Naive thymus-derived CD4-positive, alpha-beta T cell (primary cell): Measurements from ENCODE around the gene MSH5. TPM values are rescaled to one million over a fixed set of nuclear protein-coding genes. Genes with fewer than 3 reads are reported as not detected.

Experiments
- ATAC-seq: fragments of 150-1000 bp; cut with Tn5 transposase; 2 replicates; pipeline ENCODE4 v1.10.0; 2021; ENCODE audit warnings: mild to moderate bottlenecking, moderate library complexity
- CTCF ChIA-PET: fragments of 350-600 bp; sonication (Branson Sonifier 250); formaldehyde crosslinking; loops from one replicate; lab custom pipeline; 2021; ENCODE audit warnings: antibody characterized with exemption; lab: Charles Lee
- POLR2A ChIA-PET: fragments of 350-600 bp; sonication (Branson Sonifier 250); formaldehyde crosslinking; loops from one replicate; lab custom pipeline; 2021; ENCODE audit warnings: antibody characterized with exemption, inconsistent platforms; lab: Charles Lee
- DNase-seq, 9 donors: peaks; one replicate each; pipeline versions ENCODE4 v3.0.0 to v3.0.0-alpha.2; 2020 to 2022; ENCODE audit warnings: mixed read lengths in 1 of 9
- H3K27ac ChIP-seq: one replicate; pipeline ENCODE4 v1.7.0; 2013; ENCODE audit warnings: mild to moderate bottlenecking, low read depth, low read length, moderate library complexity
- H3K27me3 ChIP-seq, 2 donors: one replicate each; pipeline ENCODE4 v1.7.0; 2013; ENCODE audit warnings: low read length in 2 of 2, mild to moderate bottlenecking in 2 of 2, moderate library complexity in 2 of 2; ENCODE audit not compliant: control insufficient read depth in 2 of 2, insufficient read depth in 2 of 2
- H3K36me3 ChIP-seq, 3 experiments: 1 replicate in 2 of 3; 2 replicates in 1 of 3; pipeline ENCODE4 v1.7.0; 2013; ENCODE audit warnings: low read length in 3 of 3, mild to moderate bottlenecking in 3 of 3, moderate library complexity in 1 of 3; ENCODE audit not compliant: insufficient read depth in 3 of 3, control insufficient read depth in 2 of 3
- H3K4me1 ChIP-seq, 2 donors: one replicate each; pipeline ENCODE4 v1.7.0; 2013; ENCODE audit warnings: low read length in 2 of 2, mild to moderate bottlenecking in 2 of 2, moderate library complexity in 1 of 2; ENCODE audit not compliant: control insufficient read depth in 2 of 2, insufficient read depth in 2 of 2
- H3K4me3 ChIP-seq: 2 replicates; pipeline ENCODE4 v1.7.0; 2013; ENCODE audit warnings: mild to moderate bottlenecking, low read length
- H3K9me3 ChIP-seq, 3 experiments: 1 replicate in 2 of 3; 2 replicates in 1 of 3; pipeline ENCODE4 v1.7.0; 2013; ENCODE audit warnings: low read length in 3 of 3; ENCODE audit not compliant: control insufficient read depth in 2 of 3
- H3K27ac Mint-ChIP-seq, 9 donors: one replicate each; pipeline ENCODE4 v1.8.0; 2020 to 2022; ENCODE audit warnings: mixed read lengths in 9 of 9, mild to moderate bottlenecking in 8 of 9, moderate library complexity in 5 of 9, inconsistent platforms in 2 of 9
- H3K27me3 Mint-ChIP-seq, 5 donors: one replicate each; pipeline ENCODE4 v1.8.0; 2021 to 2022; ENCODE audit warnings: mixed read lengths in 5 of 5, mild to moderate bottlenecking in 1 of 5
- H3K36me3 Mint-ChIP-seq, 5 donors: one replicate each; pipeline ENCODE4 v1.8.0; 2020 to 2022; ENCODE audit warnings: mixed read lengths in 5 of 5, mild to moderate bottlenecking in 3 of 5, inconsistent platforms in 1 of 5
- H3K4me1 Mint-ChIP-seq, 7 donors: one replicate each; pipeline ENCODE4 v1.8.0; 2020 to 2022; ENCODE audit warnings: mixed read lengths in 7 of 7, mild to moderate bottlenecking in 3 of 7, inconsistent platforms in 1 of 7
- H3K4me3 Mint-ChIP-seq, 10 donors: one replicate each; pipeline ENCODE4 v1.8.0; 2020 to 2022; ENCODE audit warnings: mild to moderate bottlenecking in 10 of 10, mixed read lengths in 10 of 10, moderate library complexity in 6 of 10, inconsistent platforms in 2 of 10
- H3K9me3 Mint-ChIP-seq, 11 donors: one replicate each; pipeline ENCODE4 v1.8.0; 2020 to 2022; ENCODE audit warnings: mixed read lengths in 11 of 11, mild to moderate bottlenecking in 4 of 11, inconsistent platforms in 1 of 11, moderate library complexity in 1 of 11
- intact Hi-C, 2 donors: fragments of 100-400 bp; cut with micrococcal nuclease; formaldehyde crosslinking; loops; one replicate each; pipeline ENCODE4 v1.15.1; 2023
- polyA plus RNA-seq, 2 donors: library from polyadenylated mRNA; unstranded; fragments of 300-500 nt; fragmentation: Illumina TruSeq; gene quantifications; one replicate each; pipeline ENCODE4 v1.2.3, GENCODE V29; 2021
- total RNA-seq, 6 experiments: library from RNA in 5 of 6; stranded (reverse) in 5 of 6; gene quantifications; 1 replicate in 5 of 6; 2 replicates in 1 of 6; pipeline ENCODE4 v1.2.3 and lab custom pipeline; 2021 to 2026

The MSH5 gene
- total RNA-seq (10 to 100 TPM; 10.3 to 52.2 (median 11.4) TPM), polyA plus RNA-seq (1 to 10 TPM in 1 of 2 donors, under 1 TPM in 1; 0.51 to 2.6 TPM), total RNA-seq (lab: John Stamatoyannopoulos, UW) (0.81 reads per million)

DNA sequence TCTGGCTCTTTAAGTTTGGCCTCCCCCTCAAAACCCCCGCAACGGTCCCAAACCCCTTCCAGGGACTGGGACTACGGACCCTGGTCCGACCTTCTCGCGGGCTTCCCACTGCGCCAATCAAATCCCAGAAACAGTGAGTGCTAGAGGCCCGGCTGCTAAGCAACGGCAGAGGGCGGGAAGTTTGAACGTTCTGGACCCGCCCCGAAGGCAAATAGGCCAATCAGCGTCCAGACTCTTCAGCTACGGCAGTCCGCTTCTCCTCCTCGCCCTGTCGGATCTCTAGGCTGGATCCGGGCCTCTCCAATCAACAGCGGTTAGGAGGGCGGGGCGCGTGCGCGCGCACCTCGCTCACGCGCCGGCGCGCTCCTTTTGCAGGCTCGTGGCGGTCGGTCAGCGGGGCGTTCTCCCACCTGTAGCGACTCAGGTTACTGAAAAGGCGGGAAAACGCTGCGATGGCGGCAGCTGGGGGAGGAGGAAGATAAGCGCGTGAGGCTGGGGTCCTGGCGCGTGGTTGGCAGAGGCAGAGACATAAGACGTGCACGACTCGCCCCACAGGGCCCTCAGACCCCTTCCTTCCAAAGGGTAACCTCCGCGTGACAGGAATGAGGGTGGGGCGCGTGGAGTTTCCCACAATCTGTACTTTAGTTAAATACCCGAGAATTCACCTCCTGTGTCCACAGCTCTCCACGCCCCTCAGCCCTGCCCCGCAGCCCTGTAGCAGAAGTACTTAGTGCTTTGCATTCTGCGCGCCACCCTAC lies at the start of gene MSH5:
TSS of gene MSH5 (plus strand) at position 367 of the 758 bp plus-strand sequence. CDS start 462 bp downstream, outside the sequence.
- no peaks in the 10 kb centered on the region for H3K27me3 ChIP-seq
- DNase-seq (peak; percentile 82 to 97 (median 92)), ATAC-seq (peak; percentile 93)
- H3K27ac ChIP-seq: peak within 1 kb of the TSS; percentile 69
- no peaks in the 10 kb centered on the region for H3K27me3 Mint-ChIP-seq
- intact Hi-C loops: loop anchor here (1.0 to 10.0 kb wide), 18 partner anchors 37 to 1465 kb away; partner anchors contain the start of genes ABHD16A (in 2 of the 2), HSPA1B (in 2 of the 2), AGPAT1 (in 1 of the 2) and ATP6V1G2 (in 1 of the 2)
- POLR2A ChIA-PET: interaction anchor here (0.6 to 4.6 kb wide), 13 partner anchors 9 to 413 kb away, joined by 3 to 28 read pairs (median 3); partner anchors contain the start of genes BAG6, LSM2 and VARS1
- CTCF ChIA-PET: interaction anchor here (0.9 to 4.3 kb wide), 5 partner anchors 11 to 56 kb away, joined by 3 to 30 read pairs (median 5); partner anchors contain the start of genes DDAH2 and VARS1
- peaks cover 0 to 5% (median 0%) of the 10 kb centered on the region in 11 donors for H3K9me3 Mint-ChIP-seq
- H3K9me3 ChIP-seq: no peaks in the 10 kb centered on the region
- H3K4me1 ChIP-seq: peaks cover 32 to 33% of the 10 kb centered on the region in 2 donors
- H3K4me3 Mint-ChIP-seq: peak within 1 kb of the TSS; percentile 86 to 100 (median 98)
- peak within 1 kb of the TSS; percentile 68 for H3K4me3 ChIP-seq
- no peaks in the 10 kb centered on the region for H3K36me3 ChIP-seq
- peak within 1 kb of the TSS; percentile 83 to 94 (median 90) for H3K27ac Mint-ChIP-seq
- H3K4me1 Mint-ChIP-seq: peaks cover 41 to 69% (median 61%) of the 10 kb centered on the region in 7 donors
- peaks cover 0 to 26% (median 0%) of the 10 kb centered on the region in 5 donors for H3K36me3 Mint-ChIP-seq

GRCh38 chr6:31690231-31691077 lies 49.4 kb upstream of the MSH5 start:
- no peak overlapping the region for H3K27ac ChIP-seq
- DNase-seq (no peak), ATAC-seq (no peak)
- no peaks in the 10 kb centered on the region for H3K9me3 ChIP-seq
- Mint-ChIP-seq H3K27ac (peak overlapping the region in 2 of 9 donors; percentile 32 to 59), H3K27me3 (no peaks in the 10 kb centered on the region), H3K36me3 (peaks cover 0 to 31% (median 10%) of the 10 kb centered on the region in 5 donors), H3K4me1 (peaks cover 0 to 6% (median 0%) of the 10 kb centered on the region in 7 donors), H3K9me3 (no peaks in the 10 kb centered on the region), H3K4me3 (no peak overlapping the region)
- ChIA-PET CTCF (interaction anchor here (0.9 kb wide), 1 partner anchor 173 kb away, joined by 3 read pairs; no protein-coding TSS in a partner anchor), POLR2A (interaction anchor here (0.9 to 1.3 kb wide), 4 partner anchors 9 to 173 kb away, joined by 3 to 5 read pairs (median 4); partner anchors contain the start of genes ABHD16A and LY6G5C)
- no peaks in the 10 kb centered on the region for H3K4me1 ChIP-seq
- intact Hi-C loops: no loop called here
- no peaks in the 10 kb centered on the region for H3K27me3 ChIP-seq
- H3K4me3 ChIP-seq: no peak overlapping the region
- peaks cover 8 to 90% (median 23%) of the 10 kb centered on the region in 3 experiments for H3K36me3 ChIP-seq

DNA sequence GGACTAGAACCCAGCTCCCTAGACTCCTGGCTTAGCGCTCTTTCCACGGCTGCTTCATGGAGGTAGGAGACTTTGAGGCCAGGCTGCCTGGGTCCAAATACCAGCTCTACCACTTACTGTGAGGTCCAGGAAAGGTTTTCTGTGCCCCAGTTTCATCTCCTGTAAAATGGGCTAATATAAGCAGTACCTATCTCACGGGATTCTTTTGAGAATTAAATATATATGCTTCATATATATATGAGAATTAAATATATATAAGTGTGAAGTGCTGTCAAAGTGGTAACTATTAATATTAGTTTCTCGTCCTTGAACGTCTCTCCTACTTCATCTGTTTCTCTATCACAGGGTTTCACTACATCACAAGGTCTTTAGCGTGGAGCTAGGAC lies 48.7 kb upstream of the MSH5 start:
- Mint-ChIP-seq H3K27ac (no peak overlapping the region), H3K9me3 (no peaks in the 10 kb centered on the region), H3K4me3 (no peak overlapping the region), H3K36me3 (peaks cover 0 to 30% (median 9%) of the 10 kb centered on the region in 5 donors), H3K4me1 (peaks cover 0 to 6% (median 0%) of the 10 kb centered on the region in 7 donors), H3K27me3 (no peaks in the 10 kb centered on the region)
- H3K9me3 ChIP-seq: no peaks in the 10 kb centered on the region
- no peak overlapping the region for H3K27ac ChIP-seq
- no peak for ATAC-seq
- peaks cover 8 to 87% (median 23%) of the 10 kb centered on the region in 3 experiments for H3K36me3 ChIP-seq
- intact Hi-C loops: no loop called here
- ChIA-PET CTCF (interaction anchor here (0.6 to 0.9 kb wide), 2 partner anchors 24 to 173 kb away, joined by 3 to 4 read pairs; partner anchors contain the start of gene LY6G6D), POLR2A (interaction anchor here (0.9 to 1.0 kb wide), 2 partner anchors 9 to 12 kb away, joined by 3 to 5 read pairs; partner anchors contain the start of gene ABHD16A)
- no peak for DNase-seq
- H3K27me3 ChIP-seq: no peaks in the 10 kb centered on the region
- no peak overlapping the region for H3K4me3 ChIP-seq
- H3K4me1 ChIP-seq: no peaks in the 10 kb centered on the region

- Mint-ChIP-seq H3K4me1 (peaks cover 0 to 6% (median 0%) of the 10 kb centered on the region in 7 donors), H3K4me3 (no peak overlapping the region), H3K27ac (peak overlapping the region in 1 of 9 donors; percentile 56), H3K9me3 (no peaks in the 10 kb centered on the region), H3K27me3 (no peaks in the 10 kb centered on the region), H3K36me3 (peaks cover 0 to 26% (median 5%) of the 10 kb centered on the region in 5 donors)
- H3K4me3 ChIP-seq: no peak overlapping the region
- peaks cover 8 to 87% (median 27%) of the 10 kb centered on the region in 3 experiments for H3K36me3 ChIP-seq
- POLR2A ChIA-PET: interaction anchor here (1.0 to 1.4 kb wide), 2 partner anchors 11 to 38 kb away, joined by 3 read pairs; partner anchors contain the start of gene ABHD16A
- CTCF ChIA-PET: interaction anchor here (0.6 kb wide), 1 partner anchor 23 kb away, joined by 4 read pairs; the partner anchor contains the start of gene LY6G6D
- ATAC-seq (no peak), DNase-seq (no peak)
- H3K27me3 ChIP-seq: no peaks in the 10 kb centered on the region
- no peak overlapping the region for H3K27ac ChIP-seq
- no peaks in the 10 kb centered on the region for H3K9me3 ChIP-seq
- intact Hi-C loops: no loop called here
- H3K4me1 ChIP-seq: no peaks in the 10 kb centered on the region
Observed at GRCh38 chr6:31691564-31692108, 48.2 kb upstream of the MSH5 start.

DNA sequence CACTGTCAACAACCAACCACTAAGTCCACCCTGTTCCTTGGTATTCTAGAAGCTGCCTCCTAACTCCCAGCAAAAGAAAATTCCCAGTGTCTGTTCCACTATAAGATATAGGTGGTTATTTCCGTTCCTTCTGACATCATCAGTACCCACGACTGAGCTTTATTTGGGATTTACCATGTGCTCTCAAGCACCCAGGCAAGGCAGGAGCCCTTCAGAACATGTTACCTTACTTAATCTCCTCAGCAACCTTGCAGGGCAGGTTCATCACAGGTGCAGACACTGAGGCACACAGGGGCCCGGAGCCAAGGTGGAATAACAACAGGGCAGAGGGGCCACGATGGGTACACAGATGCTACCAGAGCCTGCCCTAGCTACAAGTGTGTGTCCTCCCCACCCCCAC lies 47.5 kb upstream of the MSH5 start:
- POLR2A ChIA-PET: interaction anchor here (1.0 to 1.4 kb wide), 2 partner anchors 10 to 39 kb away, joined by 3 read pairs; partner anchors contain the start of gene ABHD16A
- ATAC-seq: no peak

More for the DNA sequence above, 47.5 kb upstream of the MSH5 start:
- CTCF ChIA-PET: no interaction called here
- Histone ChIP-seq H3K4me1 (no peaks in the 10 kb centered on the region), H3K4me3 (no peak overlapping the region), H3K27ac (no peak overlapping the region), H3K36me3 (peaks cover 11 to 87% (median 22%) of the 10 kb centered on the region in 3 experiments), H3K27me3 (no peaks in the 10 kb centered on the region), H3K9me3 (no peaks in the 10 kb centered on the region)
- Mint-ChIP-seq H3K9me3 (no peaks in the 10 kb centered on the region), H3K27ac (peak overlapping the region in 1 of 9 donors; percentile 46), H3K4me3 (no peak overlapping the region), H3K27me3 (no peaks in the 10 kb centered on the region), H3K36me3 (peaks cover 3 to 32% (median 6%) of the 10 kb centered on the region in 5 donors), H3K4me1 (peaks cover 0 to 7% (median 5%) of the 10 kb centered on the region in 7 donors)
- intact Hi-C loops: no loop called here
- DNase-seq: no peak
